ENCODE data around the gene DIS3.
"Not testable (repeated sequence)": the region's sequence is repeated elsewhere in the genome, so short reads cannot be mapped to it uniquely, and the experiment has no call there.

Gene DIS3

GRCh38 chr13:72740015-72740414, 41.7 kb downstream of the DIS3 start:
- no peak for DNase-seq (ENCODE audit: low read depth)

GRCh38 chr13:72737033-72737432, 44.7 kb downstream of the DIS3 start:
- DNase-seq (ENCODE audit: low read depth) = no peak

GRCh38 chr13:72728290-72728605, 53.5 kb downstream of the DIS3 start:
- no peak for DNase-seq (ENCODE audit: low read depth)

- DNase-seq (ENCODE audit: low read depth) = peak; percentile 91
Observed at GRCh38 chr13:72727417-72728289, 54.0 kb downstream of the DIS3 start, which contains the start of the genes BORA and MZT1. BORA (plus strand) TSS chr13:72727923; CDS start chr13:72728941, 1,018 bp downstream. MZT1 (minus strand) TSS chr13:72727629; CDS start chr13:72727602, 27 bp downstream.

DNA sequence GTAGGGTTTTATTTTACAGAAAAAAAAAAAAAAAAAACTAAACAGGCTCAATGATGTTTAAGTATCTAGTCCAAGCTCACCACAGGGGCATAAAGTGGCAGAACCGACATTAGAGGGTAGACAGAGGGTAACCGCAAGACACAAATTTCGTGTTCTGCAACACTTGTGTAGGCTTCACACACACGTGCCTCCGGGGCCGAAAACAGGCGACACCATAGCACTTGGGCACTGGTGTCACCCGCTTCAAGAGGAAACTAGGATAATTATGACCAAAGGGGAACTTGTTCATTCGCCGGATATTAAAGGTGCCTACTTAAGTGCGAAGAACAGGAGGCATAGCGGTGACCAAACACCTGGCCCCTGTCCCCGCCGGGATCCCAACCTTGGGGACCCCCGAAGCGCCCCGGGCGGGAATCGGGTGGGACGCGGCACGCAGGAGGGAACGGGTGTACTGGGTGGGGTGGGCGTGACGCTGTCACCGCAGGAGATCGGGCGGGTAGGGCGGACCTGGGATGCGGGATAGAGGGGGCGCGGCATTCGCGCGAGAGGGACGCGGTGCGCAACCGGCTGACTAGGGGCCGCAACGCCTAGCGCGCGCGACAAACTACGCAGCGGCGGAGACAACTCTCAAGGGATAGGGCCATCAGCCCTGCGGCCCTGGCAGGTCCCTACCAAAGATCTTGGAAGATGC, 54.8 kb downstream of the DIS3 start:
- DNase-seq (ENCODE audit: low read depth) = peak; percentile 16

- not testable (repeated sequence) for DNase-seq (ENCODE audit: low read depth)
Observed at GRCh38 chr13:72726185-72726584, 55.5 kb downstream of the DIS3 start.

- DNase-seq (ENCODE audit: low read depth) = no peak
Observed at GRCh38 chr13:72716776-72717175, 64.9 kb downstream of the DIS3 start.

Data from T follicular helper cell (primary cell).